ENCODE data around the gene PRR12. TPM values are rescaled to one million over a fixed set of nuclear protein-coding genes. Genes with fewer than 3 reads are reported as not detected.

PRR12 gene
- total and polyA plus RNA-seq, 9 of the 15 experiments (the other 6 are each of a cell fraction or from before 2014, with no cell fraction given), result 0.01 to 21.1 (median 0.98) TPM

DNA sequence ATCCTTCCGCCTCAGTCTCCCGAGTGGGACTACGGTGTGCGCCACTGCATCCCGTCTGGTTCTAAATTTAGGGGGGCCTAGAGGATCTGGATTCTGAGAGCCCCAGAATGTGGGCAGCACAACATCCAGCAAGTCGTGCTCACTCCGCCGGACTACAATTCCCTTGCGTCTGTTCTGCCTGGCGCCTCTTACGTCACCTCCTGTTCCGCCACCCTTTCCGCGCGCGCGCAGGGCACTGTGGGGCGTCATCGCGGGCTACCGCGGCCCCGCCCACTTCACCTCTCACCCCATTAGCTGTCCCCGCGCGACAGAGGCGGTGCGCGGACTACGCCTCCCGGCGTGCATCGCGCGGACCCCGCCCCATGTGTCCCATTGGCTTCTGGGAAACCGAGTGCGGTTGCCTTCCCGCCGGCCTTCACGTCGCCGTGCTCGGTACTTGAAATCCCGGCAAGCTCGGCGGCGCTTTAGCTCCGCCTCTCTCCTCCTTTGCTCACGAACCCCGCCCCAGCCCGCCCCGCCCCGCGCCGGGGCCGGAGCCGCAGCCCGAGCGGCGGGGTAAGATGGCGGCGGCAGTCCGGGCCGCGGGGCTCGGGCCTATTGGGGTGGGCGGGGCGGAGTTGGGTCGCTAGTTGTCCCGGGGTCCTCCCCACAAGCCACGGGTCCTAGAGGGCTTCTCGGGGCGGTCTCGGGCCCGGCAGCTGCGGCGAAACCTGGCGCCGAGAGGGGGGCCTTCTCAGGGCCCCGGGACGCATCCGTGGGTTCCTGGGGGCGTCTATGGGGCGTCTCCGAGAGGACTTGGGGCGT lies 50.9 kb downstream of the PRR12 start, which contains the start of gene SCAF1 (continued):
- TF ChIP-seq, protein P1, sequence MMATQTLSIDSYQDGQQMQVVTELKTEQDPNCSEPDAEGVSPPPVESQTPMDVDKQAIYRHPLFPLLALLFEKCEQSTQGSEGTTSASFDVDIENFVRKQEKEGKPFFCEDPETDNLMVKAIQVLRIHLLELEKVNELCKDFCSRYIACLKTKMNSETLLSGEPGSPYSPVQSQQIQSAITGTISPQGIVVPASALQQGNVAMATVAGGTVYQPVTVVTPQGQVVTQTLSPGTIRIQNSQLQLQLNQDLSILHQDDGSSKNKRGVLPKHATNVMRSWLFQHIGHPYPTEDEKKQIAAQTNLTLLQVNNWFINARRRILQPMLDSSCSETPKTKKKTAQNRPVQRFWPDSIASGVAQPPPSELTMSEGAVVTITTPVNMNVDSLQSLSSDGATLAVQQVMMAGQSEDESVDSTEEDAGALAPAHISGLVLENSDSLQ (IDR thresholded peaks at IDR 0.05), result peak; percentile 63
- TF ChIP-seq CBFB (CRISPR knock-in tag; IDR thresholded peaks at IDR 0.05), result no peak
- TF ChIP-seq SMARCE1 (IDR thresholded peaks at IDR 0.05), result no peak
- peak; percentile 47; the same call in 1 of the 2 replicates for TF ChIP-seq MXI1 (IDR thresholded peaks at IDR 0.05; ENCODE audit: low read depth, low read length)
- no peak for TF ChIP-seq ZNF311 (CRISPR knock-in tag; IDR thresholded peaks at IDR 0.05)
- TF ChIP-seq KDM2B (CRISPR knock-in tag; IDR thresholded peaks at IDR 0.05), result no peak
- TF ChIP-seq ZNF589 (CRISPR knock-in tag; IDR thresholded peaks at IDR 0.05; ENCODE audit: low read depth), result 0 out of 2 replicates have a peak, but pooled peaks have one; percentile 21
- TF ChIP-seq E2F8 (IDR thresholded peaks at IDR 0.05; ENCODE audit: low read depth, partially characterized antibody), result peak; percentile 82
- TF ChIP-seq HDAC8 (tag; IDR thresholded peaks at IDR 0.05), result no peak
- peak; percentile 73 for TF ChIP-seq MYC (IDR thresholded peaks at IDR 0.05; ENCODE audit: low read depth, low read length)
- 0 out of 2 replicates have a peak, but pooled peaks have one; percentile 8 for TF ChIP-seq MYC (CRISPR knock-in tag; IDR thresholded peaks at IDR 0.05; ENCODE audit: borderline replicate concordance, low read depth)
- TF ChIP-seq EP300 (IDR thresholded peaks at IDR 0.05; ENCODE audit: low read length), result peak; percentile 32; the same call in 1 of the 2 replicates
- peak; percentile 100 for TF ChIP-seq SP1 (CRISPR knock-in tag; IDR thresholded peaks at IDR 0.05)
- peak; percentile 79; the same call in 1 of the 2 replicates for TF ChIP-seq BACH1 (tag; IDR thresholded peaks at IDR 0.05)
- TF ChIP-seq ATF7 (IDR thresholded peaks at IDR 0.05), result peak; percentile 98
- TF ChIP-seq SNRNP70 (optimal IDR thresholded peaks at IDR 0.05; ENCODE audit: low read depth, low read length), result no peak
- TF ChIP-seq CREM (IDR thresholded peaks at IDR 0.05; ENCODE audit: low read depth), result peak; percentile 98
- TF ChIP-seq ZNF445 (CRISPR knock-in tag; IDR thresholded peaks at IDR 0.05; ENCODE audit: low read depth), result no peak
- TF ChIP-seq TOE1 (IDR thresholded peaks at IDR 0.05; ENCODE audit: borderline replicate concordance), result no peak
- TF ChIP-seq TOE1 (CRISPR knock-in tag; IDR thresholded peaks at IDR 0.05; ENCODE audit: borderline replicate concordance, low read depth), result peak; percentile 85; the same call in 1 of the 2 replicates
- peak; percentile 77 for TF ChIP-seq CEBPB (tag; IDR thresholded peaks at IDR 0.05)
- TF ChIP-seq, protein P2, sequence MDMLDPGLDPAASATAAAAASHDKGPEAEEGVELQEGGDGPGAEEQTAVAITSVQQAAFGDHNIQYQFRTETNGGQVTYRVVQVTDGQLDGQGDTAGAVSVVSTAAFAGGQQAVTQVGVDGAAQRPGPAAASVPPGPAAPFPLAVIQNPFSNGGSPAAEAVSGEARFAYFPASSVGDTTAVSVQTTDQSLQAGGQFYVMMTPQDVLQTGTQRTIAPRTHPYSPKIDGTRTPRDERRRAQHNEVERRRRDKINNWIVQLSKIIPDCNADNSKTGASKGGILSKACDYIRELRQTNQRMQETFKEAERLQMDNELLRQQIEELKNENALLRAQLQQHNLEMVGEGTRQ (CRISPR knock-in tag; IDR thresholded peaks at IDR 0.05), result peak; percentile 54; the same call in 1 of the 2 replicates
- TF ChIP-seq ATF3 (IDR thresholded peaks at IDR 0.05), result peak; percentile 97
- peak; percentile 92 for TF ChIP-seq ATF3 (CRISPR knock-in tag; conservative IDR thresholded peaks at IDR 0.05)

Measured in K562 (cell line).